AG04450 (cell line): Measurements from ENCODE around the gene GDA. TPM values are rescaled to one million over a fixed set of nuclear protein-coding genes. Genes with fewer than 3 reads are reported as not detected.

ENCODE experiments used
- CTCF ChIA-PET: fragments of 300-600, 350-600 bp; formaldehyde crosslinking; extraction: SDS; loops from one replicate; lab custom pipeline; 2022; ENCODE audit warnings: antibody characterized with exemption, inconsistent platforms; lab: Charles Lee
- POLR2A ChIA-PET: fragments of 350-600 bp; formaldehyde crosslinking; extraction: SDS; loops from one replicate; lab custom pipeline; 2021; ENCODE audit warnings: antibody characterized with exemption, inconsistent platforms; lab: Yijun Ruan, JAX
- DNase-seq: peaks from one replicate; pipeline ENCODE4 v3.0.0-alpha.2; 2011; ENCODE audit warnings: low read depth, low spot score
- H3K27ac ChIP-seq: one replicate; pipeline ENCODE4 v1.5.1; 2012; ENCODE audit warnings: low read depth, low read length, control low read depth
- H3K27me3 ChIP-seq: one replicate; pipeline ENCODE4 v1.6.0; 2012; ENCODE audit warnings: low read length; ENCODE audit not compliant: control insufficient read depth, insufficient read depth
- H3K4me3 ChIP-seq: 2 replicates; pipeline ENCODE4 v1.5.1; 2011; ENCODE audit warnings: mild to moderate bottlenecking, low read depth, low read length, control low read depth
- H3K9me3 ChIP-seq: 2 replicates; pipeline ENCODE4 v1.5.1; 2012; ENCODE audit warnings: low read length; ENCODE audit not compliant: control insufficient read depth, insufficient read depth
- polyA plus RNA-seq: library from polyadenylated mRNA; depleted of rRNA; stranded (reverse); fragments of >200 nt; gene quantifications from 2 replicates; pipeline ENCODE4 v1.2.3, GENCODE V29; 2011
- TF ChIP-seq, protein P1 (sequence below): IDR thresholded peaks from 2 replicates; pipeline ENCODE4 v1.5.1; 2011; ENCODE audit warnings: low read depth, low read length, control low read depth, inconsistent platforms

GDA gene
- polyA plus RNA-seq, 1 experiment: not detected

DNA sequence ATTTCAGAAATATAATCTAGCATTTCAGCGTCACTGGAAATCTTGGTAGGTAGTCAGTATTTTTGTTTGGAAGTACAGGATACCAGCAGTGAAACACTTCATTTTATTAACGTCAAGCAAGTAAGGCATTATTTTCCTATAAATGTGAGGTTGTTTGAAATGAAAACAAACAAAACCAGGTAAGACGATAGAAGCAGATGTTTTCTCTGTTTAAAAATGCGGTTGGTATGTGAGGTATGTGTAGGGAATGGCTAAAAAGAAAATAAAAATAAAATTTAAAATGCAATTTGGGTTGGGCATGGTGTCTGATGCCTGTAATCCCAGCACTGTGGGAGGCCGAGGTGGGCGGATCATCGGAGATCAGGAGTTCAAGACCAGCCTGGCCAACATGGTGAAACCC lies 16.1 kb downstream of the GDA start:
- H3K4me3 ChIP-seq: no peak overlapping the region
- ChIA-PET POLR2A (no interaction called here), CTCF (no interaction called here)
- no peaks in the 10 kb centered on the region for H3K27me3 ChIP-seq
- TF ChIP-seq, protein P1, sequence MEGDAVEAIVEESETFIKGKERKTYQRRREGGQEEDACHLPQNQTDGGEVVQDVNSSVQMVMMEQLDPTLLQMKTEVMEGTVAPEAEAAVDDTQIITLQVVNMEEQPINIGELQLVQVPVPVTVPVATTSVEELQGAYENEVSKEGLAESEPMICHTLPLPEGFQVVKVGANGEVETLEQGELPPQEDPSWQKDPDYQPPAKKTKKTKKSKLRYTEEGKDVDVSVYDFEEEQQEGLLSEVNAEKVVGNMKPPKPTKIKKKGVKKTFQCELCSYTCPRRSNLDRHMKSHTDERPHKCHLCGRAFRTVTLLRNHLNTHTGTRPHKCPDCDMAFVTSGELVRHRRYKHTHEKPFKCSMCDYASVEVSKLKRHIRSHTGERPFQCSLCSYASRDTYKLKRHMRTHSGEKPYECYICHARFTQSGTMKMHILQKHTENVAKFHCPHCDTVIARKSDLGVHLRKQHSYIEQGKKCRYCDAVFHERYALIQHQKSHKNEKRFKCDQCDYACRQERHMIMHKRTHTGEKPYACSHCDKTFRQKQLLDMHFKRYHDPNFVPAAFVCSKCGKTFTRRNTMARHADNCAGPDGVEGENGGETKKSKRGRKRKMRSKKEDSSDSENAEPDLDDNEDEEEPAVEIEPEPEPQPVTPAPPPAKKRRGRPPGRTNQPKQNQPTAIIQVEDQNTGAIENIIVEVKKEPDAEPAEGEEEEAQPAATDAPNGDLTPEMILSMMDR: no peak
- no peaks in the 10 kb centered on the region for H3K9me3 ChIP-seq
- H3K27ac ChIP-seq: no peak overlapping the region
- DNase-seq: no peak

DNA sequence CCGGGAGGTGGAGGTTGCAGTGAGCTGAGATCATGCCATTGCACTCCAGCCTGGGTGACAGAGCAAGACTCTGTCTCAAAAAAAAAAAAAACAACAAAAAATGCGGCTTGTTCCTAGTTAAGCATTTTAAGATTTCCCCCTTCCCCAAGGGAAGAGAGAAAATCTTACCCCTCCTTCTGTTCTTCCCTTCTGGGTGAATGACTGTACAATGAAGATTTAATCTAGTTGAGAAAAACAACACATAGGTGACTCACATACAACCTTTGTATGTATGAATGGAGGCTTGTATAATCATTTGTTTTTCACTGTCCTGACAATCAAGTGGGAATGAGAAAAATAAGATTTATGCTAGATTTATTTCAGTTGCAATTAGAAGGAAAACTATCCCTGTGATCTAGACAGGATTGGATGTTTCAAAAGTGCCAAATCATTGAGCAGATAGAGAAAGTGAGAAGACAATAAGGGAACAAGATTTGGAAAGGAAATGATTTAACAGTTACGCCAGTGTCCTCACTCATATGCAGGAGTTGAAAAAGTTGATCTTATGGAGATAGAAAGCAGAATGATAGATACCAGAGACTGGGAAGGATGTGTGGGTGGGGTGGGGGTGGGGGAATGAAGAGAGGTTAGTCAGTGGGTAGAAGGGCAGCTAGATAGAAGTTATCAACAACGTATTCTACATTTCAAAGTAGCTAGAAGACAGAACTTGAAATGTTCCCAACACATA lies 16.7 kb downstream of the GDA start:
- DNase-seq: no peak
- no peak overlapping the region for H3K4me3 ChIP-seq
- TF ChIP-seq, protein P1: no peak
- no peaks in the 10 kb centered on the region for H3K9me3 ChIP-seq
- POLR2A ChIA-PET: no interaction called here
- H3K27me3 ChIP-seq: no peaks in the 10 kb centered on the region
- H3K27ac ChIP-seq: no peak overlapping the region
- CTCF ChIA-PET: no interaction called here

DNA sequence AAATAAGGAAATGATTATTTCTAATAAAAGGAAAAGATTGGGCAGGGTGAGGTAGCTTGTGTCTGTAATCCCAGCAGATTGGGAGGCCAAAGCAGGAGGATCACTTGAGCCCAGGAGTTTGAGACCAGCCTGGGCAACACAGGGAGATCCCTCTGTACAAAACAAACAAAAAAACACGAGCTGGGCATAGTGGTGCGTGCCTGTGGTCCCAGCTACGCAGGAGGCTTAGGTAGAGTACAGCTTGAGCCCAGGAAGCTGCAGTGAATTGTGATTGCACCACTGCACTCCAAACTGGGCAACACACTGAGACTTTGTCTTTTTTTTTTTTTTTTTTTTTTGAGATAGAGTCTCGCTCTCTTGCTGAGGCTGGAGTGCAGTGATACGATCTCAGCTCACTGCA lies 18.8 kb downstream of the GDA start:
- Histone ChIP-seq H3K27ac (no peak overlapping the region), H3K4me3 (no peak overlapping the region), H3K9me3 (no peaks in the 10 kb centered on the region), H3K27me3 (no peaks in the 10 kb centered on the region)
- ChIA-PET POLR2A (no interaction called here), CTCF (interaction anchor here (1.4 kb wide), 1 partner anchor 129 kb away, joined by 4 read pairs; no protein-coding TSS in a partner anchor)
- no peak for DNase-seq
- TF ChIP-seq, protein P1: no peak

DNA sequence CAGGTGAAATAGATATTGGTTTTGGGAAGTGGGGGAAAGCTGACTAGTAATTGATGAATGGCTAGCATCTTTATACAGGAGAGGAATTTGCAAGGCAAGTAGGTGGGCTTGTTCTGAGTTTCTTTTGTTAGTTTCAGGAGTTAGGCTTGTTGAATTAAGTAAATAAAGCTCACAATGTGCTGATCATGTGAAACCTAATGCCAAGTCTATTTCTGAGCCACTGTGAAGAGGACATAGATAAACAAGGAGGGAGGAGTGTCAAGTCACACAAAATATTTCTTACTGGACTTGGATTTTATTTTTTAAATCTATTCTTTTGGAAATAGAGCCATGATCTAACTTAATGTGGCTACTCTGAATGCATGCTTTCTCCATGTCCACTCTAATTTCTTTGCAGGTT lies 19.9 kb downstream of the GDA start:
- ChIA-PET POLR2A (no interaction called here), CTCF (interaction anchor here (1.4 kb wide), 1 partner anchor 130 kb away, joined by 4 read pairs; no protein-coding TSS in a partner anchor)
- H3K27ac ChIP-seq: no peak overlapping the region
- TF ChIP-seq, protein P1: no peak
- no peaks in the 10 kb centered on the region for H3K9me3 ChIP-seq
- H3K27me3 ChIP-seq: no peaks in the 10 kb centered on the region
- no peak overlapping the region for H3K4me3 ChIP-seq
- DNase-seq: no peak

DNA sequence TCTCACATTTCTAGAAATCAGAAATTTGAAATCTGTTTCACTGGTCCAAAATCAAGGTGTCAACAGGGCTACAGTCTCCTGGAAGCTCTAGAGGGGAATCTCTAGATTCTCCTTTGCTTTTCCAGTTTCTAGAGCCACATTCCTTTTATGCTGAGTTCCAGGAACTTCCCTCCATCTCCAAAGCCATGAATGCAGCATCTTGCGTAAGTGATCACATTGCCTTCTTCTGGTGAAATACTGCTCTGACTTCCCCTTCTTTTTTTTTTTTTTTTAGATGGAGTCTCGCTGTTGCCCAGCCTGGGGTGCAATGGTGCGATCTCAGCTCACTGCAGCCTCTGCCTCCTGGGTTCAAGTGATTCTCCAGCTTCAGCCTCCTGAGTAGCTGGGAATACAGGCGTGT lies 23.8 kb downstream of the GDA start:
- ChIA-PET POLR2A (no interaction called here), CTCF (no interaction called here)
- Histone ChIP-seq H3K4me3 (no peak overlapping the region), H3K27me3 (no peaks in the 10 kb centered on the region), H3K9me3 (no peaks in the 10 kb centered on the region), H3K27ac (no peak overlapping the region)
- TF ChIP-seq, protein P1: no peak
- no peak for DNase-seq
